Activated CD4-positive, alpha-beta T cell treated with anti-CD3 and anti-CD28 coated beads for 24 hours (primary cell): ENCODE data around the gene BCL2.

Experiments used
- DNase-seq, 2 donors: peaks; one replicate each; pipeline ENCODE4 v3.0.0-alpha.2; 2020; ENCODE audit warnings: low read depth in 2 of 2

Gene BCL2

DNA sequence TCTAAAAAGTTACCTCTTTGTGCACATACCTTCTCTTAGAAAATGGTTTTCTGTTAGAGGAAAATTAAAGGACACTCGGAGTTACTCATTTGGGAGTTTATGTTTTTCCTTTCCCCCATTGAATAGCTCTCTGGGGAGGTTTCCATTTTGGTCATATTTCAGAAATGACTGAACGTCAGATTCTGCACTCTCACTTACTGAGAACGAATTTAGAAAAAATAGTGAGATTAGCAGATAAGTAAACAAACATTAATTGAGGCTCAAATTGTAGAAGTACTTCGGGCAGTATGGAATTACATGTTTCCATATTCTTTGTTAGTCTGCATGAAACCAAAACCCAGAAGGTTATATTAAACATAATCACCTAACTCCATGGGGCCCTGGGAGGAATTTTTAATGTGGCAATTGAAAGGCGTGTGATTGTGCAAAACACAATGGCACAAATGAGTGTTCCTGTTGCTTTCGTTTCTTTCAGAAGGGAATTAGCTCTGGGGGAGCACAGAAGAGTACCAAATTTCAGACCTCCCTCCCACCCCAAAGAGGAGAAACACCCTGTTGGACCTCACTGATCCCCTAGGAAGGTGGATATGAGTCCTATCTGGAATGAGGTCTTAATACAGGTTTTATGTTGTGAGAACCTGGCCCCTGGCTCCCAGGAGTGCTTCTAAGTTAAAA is 212.3 kb downstream of the BCL2 start:
- DNase-seq = no peak

DNA sequence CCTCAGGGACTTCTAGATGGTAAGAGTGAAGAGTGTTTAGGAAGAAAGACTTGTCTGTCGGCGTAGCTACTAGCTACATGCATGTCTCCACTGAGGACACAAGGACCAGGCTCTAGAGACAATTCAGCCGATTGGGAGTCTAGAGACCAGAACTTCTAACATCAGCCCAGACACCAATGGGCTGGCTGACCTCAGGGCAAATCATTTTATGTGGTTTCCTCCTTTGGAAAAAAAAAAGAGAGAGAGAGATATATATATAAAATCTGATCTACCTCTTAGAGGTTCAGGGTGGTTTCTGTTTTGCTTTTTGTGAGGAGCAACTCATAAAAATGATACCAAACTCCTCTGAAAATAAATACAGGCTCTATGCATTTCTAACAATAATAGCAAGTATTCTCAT is 212.8 kb downstream of the BCL2 start:
- DNase-seq = no peak

GRCh38 chr18:63105636-63106316 is 213.8 kb downstream of the BCL2 start:
- DNase-seq = no peak

DNA sequence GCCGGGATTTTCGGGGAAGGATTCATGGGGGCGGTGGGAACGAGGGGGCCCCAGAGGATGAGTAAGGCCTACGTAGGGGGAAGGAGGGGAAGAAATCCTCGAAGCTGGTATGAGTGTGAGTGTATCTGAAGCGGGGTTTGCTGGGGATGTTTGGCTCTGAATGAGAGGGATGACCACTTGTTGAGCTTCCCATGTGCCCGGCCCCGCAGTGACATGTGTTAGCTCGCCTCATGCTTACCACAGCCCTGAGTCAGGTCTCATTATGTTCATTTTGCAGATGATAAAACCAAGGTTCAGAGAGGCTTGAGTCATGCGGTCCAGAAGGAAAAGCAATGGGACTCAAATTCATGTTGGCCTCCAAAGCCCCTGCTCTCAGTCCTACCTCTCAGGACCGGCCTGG is 214.7 kb downstream of the BCL2 start:
- DNase-seq = no peak

DNA sequence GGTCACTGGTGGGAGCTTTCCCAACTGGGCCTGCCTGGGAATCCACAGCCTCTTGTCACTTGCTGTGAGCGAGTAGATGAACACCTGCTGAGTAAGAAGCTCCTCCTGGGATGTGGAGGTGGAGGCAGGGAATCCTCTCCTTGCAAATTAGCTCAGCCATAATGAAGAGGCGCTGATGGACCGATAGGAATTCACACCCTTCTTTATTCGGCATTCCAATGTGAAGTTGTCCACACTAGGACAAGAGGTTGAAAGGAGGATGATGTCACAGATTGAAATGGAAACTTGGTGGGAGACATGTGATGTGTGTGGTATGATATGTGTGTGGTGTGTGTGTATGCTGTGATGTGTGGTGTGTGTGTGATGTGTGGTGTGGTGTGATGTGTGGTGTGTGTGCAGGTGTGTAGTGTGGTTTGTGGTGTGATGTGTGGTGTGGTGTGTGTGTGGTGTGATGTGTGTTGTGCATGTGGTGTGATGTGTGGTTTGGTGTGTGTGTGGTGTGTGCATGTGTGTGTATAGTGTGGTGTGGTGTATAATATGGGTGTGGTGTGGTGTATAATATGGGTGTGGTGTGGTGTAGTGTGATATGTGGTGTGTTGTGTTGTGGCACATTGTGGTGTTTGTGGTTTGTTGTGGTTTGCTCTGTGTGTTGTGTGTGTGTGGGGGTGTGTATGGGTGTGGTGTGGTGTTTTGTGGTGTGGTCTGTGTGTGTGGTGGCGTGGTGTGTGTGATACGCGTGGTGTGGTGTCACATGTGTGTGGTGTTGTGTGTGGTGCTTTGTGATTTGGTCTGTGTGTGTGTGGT is 216.4 kb downstream of the BCL2 start:
- DNase-seq = no peak

- no peak for DNase-seq
Observed at GRCh38 chr18:63100630-63101055, 218.9 kb downstream of the BCL2 start.

DNA sequence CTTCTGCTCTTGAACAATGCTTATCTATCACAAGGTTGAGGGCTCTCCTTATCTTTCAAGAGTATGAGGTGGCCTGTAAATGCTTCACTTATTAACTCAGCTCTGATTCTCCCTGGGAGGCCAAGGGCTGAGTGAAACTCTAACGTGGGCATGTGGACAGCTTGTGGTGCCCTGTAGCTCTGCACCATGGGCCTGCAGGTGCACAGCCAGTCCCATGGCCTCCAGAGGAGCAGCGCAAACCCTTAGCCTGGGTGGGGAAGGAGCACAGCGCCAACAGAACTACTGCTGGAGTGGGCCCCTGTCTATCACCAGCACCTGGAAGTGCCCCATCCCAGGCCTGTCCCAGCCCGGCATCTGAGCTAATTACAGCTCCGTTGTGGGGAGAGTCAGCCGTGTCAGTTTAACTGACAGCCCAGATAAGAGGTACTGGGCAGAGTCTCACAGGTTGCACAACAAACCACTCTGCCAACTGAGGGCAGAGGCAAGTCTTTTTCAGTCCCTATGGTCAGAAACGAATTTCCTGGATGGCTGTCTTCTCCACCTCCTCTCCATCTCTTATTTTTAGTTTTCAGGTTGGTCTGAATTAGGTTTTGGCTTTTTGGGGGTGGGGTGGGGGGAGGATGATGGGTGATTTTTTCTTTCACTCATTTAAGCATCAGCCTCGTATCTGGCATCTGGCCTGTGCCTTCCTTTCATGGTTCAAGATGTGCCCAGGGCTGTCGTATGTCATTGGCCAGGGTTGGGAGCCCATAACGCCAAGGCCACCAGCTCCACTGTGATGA is 219.5 kb downstream of the BCL2 start:
- no peak for DNase-seq

- DNase-seq = no peak
Observed at GRCh38 chr18:63099091-63099840, 220.3 kb downstream of the BCL2 start.

- peak in 1 of 2 donors; percentile 30 for DNase-seq
Observed at GRCh38 chr18:63098018-63098981, 221.3 kb downstream of the BCL2 start.

DNA sequence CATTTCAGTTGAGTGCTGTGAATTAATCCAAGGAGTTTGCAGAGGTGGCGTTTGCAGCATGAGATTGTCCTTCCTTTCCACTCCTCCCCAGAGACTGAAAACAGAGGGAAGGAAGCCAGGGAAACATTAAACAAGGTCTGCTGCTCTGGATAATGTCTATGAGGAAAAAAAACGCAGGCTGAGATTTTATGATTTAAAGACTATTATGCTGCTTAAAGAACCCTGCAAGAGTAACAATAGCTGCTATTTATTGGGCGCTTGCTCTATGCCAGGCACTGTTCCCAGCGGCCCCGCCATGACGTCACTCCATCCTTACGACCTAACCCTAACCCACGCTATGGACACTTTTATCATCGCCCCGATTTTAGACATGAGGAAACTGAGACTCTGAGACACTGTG is 222.4 kb downstream of the BCL2 start:
- DNase-seq = no peak

DNA sequence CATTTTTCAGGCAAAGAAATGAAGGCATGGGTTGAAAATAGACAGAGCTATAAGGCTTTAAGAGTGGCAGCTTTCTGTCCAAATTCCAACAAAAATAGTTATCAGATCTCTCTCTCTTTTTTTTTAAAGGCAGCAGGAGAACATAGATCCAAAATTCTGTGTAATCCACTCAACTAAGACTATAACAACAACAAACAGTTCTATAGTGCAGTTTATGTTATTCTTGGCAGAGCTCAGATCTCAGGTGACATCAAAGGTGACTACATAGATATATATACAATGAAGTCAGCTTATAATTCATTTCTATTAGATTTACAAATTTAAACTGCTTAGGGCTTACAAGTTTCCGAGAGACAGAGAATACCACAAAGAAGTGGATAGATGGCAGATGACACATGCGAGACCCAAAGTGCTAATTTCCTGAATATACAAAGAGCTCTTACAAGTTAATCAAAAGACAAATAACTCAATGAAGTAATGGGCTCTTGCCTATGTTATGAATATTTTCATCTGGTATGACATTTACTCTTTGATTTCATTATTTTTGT is 223.2 kb downstream of the BCL2 start:
- no peak for DNase-seq

DNA sequence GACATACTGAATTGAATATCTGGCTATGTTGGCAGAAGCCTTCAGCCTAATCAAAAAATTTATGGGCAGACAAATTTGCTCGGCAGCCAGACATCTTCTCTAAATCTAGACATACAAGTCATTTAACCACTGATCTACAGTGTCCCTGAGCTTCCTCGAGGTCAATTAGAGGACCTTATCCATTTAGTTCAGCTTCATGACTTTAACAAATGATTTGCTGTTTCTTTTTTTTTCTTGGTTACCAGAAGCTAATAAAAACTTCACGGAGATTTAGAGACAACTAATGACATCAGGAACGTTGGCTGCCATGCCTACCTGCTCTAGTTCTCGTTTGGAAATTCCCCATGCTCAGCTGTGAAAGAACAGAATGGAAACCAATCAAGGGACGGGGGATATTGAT is 223.8 kb downstream of the BCL2 start:
- no peak for DNase-seq

DNA sequence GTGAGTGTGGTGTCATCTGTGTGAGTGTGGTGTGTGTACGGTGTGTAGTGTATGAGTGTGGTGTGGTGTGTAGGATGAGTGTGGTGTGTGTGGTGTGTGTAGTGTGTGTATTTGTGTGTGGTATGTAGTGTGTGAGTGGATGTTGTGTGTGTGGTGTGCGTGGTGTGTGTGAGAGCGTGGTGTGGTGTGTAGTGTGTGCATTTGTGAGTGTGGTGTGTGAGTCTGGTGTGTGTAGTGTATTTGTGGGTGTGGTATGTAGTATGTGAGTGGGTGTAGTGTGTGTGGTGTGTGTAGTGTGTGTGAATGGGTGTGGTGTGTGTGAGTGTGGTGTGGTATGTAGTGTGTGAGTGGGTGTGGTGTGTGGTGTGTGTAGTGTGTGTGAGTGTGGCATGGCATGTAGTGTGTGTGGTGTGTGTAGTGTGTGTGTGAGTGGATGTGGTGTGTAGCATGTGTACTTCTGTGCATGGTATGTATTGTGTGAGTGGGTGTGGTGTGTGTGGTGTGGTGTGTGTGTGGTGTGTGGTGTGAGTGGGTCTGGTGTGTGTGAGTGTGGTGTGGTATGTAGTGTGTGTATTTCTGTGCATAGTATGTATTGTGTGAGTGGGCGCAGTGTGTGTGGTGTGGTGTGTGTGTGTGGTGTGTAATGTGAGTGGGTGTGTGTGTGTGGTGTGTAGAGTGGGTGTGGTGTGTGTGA is 227.8 kb downstream of the BCL2 start:
- DNase-seq = no peak

DNA sequence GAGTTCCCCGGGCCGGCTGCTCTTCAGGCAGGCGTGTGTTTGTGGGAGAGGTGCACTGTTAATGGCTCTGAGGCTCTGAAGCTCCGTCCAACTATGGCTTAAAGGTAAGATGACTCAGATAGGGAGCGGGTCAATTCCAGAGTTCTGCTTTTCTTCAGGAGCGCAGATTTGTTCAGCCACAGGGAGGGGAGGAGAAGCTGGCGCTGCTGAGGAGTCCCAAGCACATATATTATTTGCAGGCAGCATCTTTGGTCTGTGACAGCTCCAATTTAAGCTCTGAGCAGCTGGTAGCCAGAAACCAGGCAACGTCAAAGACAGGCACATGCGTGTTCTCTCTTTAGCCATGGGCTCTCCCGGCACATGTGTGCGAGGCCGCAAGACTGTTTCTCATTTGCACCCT is 229.2 kb downstream of the BCL2 start:
- DNase-seq = no peak

DNA sequence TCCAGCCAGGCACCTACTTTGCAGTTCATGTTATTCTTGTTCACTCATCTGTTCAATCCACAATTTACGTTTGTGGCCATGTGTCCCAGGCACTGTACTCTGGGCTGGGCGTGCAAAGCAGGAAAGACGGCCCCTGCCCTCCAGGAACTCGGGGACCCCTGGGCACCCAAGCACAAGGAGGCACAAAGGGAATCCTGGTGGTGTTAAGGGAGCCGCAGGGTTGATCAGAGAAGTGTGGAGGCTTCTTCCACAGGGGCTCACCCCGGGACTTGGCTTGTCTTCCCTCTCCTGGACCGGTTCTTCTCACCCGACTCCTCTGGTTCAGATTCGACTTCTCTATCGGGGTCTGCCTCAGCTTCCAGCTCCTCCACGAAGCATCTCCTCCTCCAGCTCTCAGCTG is 230.5 kb downstream of the BCL2 start:
- no peak for DNase-seq

- no peak for DNase-seq
Observed at GRCh38 chr18:63088262-63088661, 231.3 kb downstream of the BCL2 start.

GRCh38 chr18:63087421-63088230 is 231.9 kb downstream of the BCL2 start:
- DNase-seq = no peak

DNA sequence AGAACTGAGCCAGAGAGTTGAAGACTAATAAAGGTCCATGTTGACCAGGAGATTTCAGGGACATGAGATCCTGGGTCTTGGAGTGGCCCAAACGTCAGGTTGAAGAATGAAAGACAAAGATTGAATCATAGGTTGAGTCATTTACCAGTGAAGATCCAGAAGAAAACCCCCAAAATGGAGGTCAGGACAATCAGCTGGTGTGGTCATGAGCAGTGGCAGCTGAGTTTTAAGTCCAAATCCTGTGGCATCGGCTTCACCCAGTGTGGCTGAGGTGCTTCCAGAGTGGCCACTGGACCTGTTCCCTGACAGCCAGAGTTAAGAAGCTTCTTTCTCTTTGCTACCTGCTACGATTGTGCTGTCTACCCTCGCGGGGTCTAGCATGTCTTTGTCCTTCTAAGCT is 234.0 kb downstream of the BCL2 start:
- no peak for DNase-seq
